HepG2 (cell line): ENCODE measurements around the gene GABBR2.

ENCODE experiments used
- HIVEP1 ChIP-seq: sonication (generic); formaldehyde crosslinking; IDR thresholded peaks from 2 replicates; pipeline ENCODE4 v1.4.0; 2020; ENCODE audit warnings: mild to moderate bottlenecking, missing genetic modification reagents
- MAFK ChIP-seq, 2 experiments: IDR thresholded peaks in 1 of 2; conservative IDR thresholded peaks in 1 of 2; 2 replicates each; pipeline ENCODE4 v1.6.1; 2011; ENCODE audit warnings: improper control_type of control experiment in 2 of 2, low read length in 2 of 2
- MAX ChIP-seq: IDR thresholded peaks from 2 replicates; pipeline ENCODE4 v1.6.1; 2012; ENCODE audit warnings: inconsistent platforms
- PCBP1 ChIP-seq: fragments of 200-400 bp; formaldehyde crosslinking; IDR thresholded peaks from 2 replicates; pipeline ENCODE4 v1.6.1; 2017; ENCODE audit warnings: mild to moderate bottlenecking, low read depth, low read length, borderline replicate concordance
- PHF8 ChIP-seq: sonication (generic); formaldehyde crosslinking; IDR thresholded peaks from 2 replicates; pipeline ENCODE4 v1.5.0; 2020; ENCODE audit warnings: missing genetic modification reagents
- POLR2A ChIP-seq, 2 experiments: IDR thresholded peaks; 2 replicates each; pipeline ENCODE4 v1.6.1; 2011; ENCODE audit warnings: low read depth in 2 of 2, low read length in 2 of 2, mild to moderate bottlenecking in 1 of 2, moderate library complexity in 1 of 2; ENCODE audit not compliant: insufficient read depth in 1 of 2
- SMARCE1 ChIP-seq: fragments of 450-650 bp; IDR thresholded peaks from 2 replicates; pipeline ENCODE4 v1.6.1; 2017; ENCODE audit warnings: borderline replicate concordance
- SMC3 ChIP-seq: IDR thresholded peaks from 2 replicates; pipeline ENCODE4 v1.6.1; 2011; ENCODE audit warnings: low read length, improper control_type of control experiment
- USF2 ChIP-seq, 2 experiments: sonication (generic) in 1 of 2; formaldehyde crosslinking in 1 of 2; IDR thresholded peaks; 2 replicates each; pipeline versions ENCODE4 v1.5.1 to v1.6.1; 2011 to 2020; ENCODE audit warnings: borderline replicate concordance in 1 of 2, low read depth in 1 of 2, low read length in 1 of 2, mild to moderate bottlenecking in 1 of 2, missing genetic modification reagents in 1 of 2, moderate library complexity in 1 of 2
- ZNF124 ChIP-seq: sonication (generic); formaldehyde crosslinking; IDR thresholded peaks from 2 replicates; pipeline ENCODE4 v1.4.0; 2020; ENCODE audit warnings: missing genetic modification reagents
- ZNF225 ChIP-seq: sonication (generic); formaldehyde crosslinking; IDR thresholded peaks from 2 replicates; pipeline ENCODE4 v1.4.0; 2020; ENCODE audit warnings: mild to moderate bottlenecking, missing genetic modification reagents
- ZNF589 ChIP-seq: sonication (generic); formaldehyde crosslinking; conservative IDR thresholded peaks from 2 replicates; pipeline ENCODE4 v1.8.0; 2022; ENCODE audit warnings: mild to moderate bottlenecking, moderate library complexity, missing genetic modification reagents
- TF ChIP-seq, protein P1 (sequence below): sonication (generic); formaldehyde crosslinking; IDR thresholded peaks from 2 replicates; pipeline ENCODE4 v1.5.0; 2020; ENCODE audit warnings: mild to moderate bottlenecking, missing genetic modification reagents, moderate library complexity

- TF ChIP-seq ZNF589 (CRISPR knock-in tag) (no peak), SMC3 (no peak), PHF8 (no peak), ZNF225 (CRISPR knock-in tag) (no peak), POLR2A (IDR thresholded peaks at IDR 0.05; ENCODE audit: insufficient read depth in 1 of 2, low read depth in 2 of 2, low read length in 2 of 2) (no peak), ZNF124 (no peak), MAFK (conservative IDR thresholded peaks at IDR 0.05 in 1 of 2, IDR thresholded peaks at IDR 0.05 in 1 of 2; ENCODE audit: low read length in 2 of 2) (no peak), USF2 (IDR thresholded peaks at IDR 0.05; ENCODE audit: low read depth, low read length) (no peak), USF2 (CRISPR knock-in tag; IDR thresholded peaks at IDR 0.05; ENCODE audit: borderline replicate concordance) (no peak), HIVEP1 (CRISPR knock-in tag) (no peak), PCBP1 (no peak), MAX (no peak), SMARCE1 (no peak)
- TF ChIP-seq, protein P1, sequence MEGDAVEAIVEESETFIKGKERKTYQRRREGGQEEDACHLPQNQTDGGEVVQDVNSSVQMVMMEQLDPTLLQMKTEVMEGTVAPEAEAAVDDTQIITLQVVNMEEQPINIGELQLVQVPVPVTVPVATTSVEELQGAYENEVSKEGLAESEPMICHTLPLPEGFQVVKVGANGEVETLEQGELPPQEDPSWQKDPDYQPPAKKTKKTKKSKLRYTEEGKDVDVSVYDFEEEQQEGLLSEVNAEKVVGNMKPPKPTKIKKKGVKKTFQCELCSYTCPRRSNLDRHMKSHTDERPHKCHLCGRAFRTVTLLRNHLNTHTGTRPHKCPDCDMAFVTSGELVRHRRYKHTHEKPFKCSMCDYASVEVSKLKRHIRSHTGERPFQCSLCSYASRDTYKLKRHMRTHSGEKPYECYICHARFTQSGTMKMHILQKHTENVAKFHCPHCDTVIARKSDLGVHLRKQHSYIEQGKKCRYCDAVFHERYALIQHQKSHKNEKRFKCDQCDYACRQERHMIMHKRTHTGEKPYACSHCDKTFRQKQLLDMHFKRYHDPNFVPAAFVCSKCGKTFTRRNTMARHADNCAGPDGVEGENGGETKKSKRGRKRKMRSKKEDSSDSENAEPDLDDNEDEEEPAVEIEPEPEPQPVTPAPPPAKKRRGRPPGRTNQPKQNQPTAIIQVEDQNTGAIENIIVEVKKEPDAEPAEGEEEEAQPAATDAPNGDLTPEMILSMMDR (CRISPR knock-in tag) = no peak
These were observed 374.8 kb downstream of the GABBR2 start for GRCh38 chr9:98333703-98334582.
